Upper lobe of left lung (tissue), 4 donors: ENCODE results near the gene SHROOM2.

Source experiments
- CTCF ChIP-seq, 6 experiments: fragments of 450-650 bp in 4 of 6; fragments of 200-600 bp in 2 of 6; sonication (generic) in 2 of 6; IDR thresholded peaks; one replicate each; pipeline ENCODE4 v1.5.1; 2016 to 2019; ENCODE audit warnings: antibody characterized with exemption in 6 of 6
- EP300 ChIP-seq, 4 donors: sonication (generic); formaldehyde crosslinking; IDR thresholded peaks; one replicate each; pipeline ENCODE4 v1.5.1; 2017; ENCODE audit warnings: antibody characterized with exemption in 4 of 4, control low read depth in 2 of 4

- no peak for TF ChIP-seq CTCF (IDR thresholded peaks at IDR 0.05)
- TF ChIP-seq EP300 (IDR thresholded peaks at IDR 0.05): no peak
Observed at GRCh38 chrX:9747644-9748043, 38.6 kb upstream of the SHROOM2 start.
